Gastroesophageal sphincter (tissue), 3 donors: Measurements from ENCODE around the gene GRIN2B.

ENCODE experiments used
- CTCF ChIP-seq, 4 experiments: fragments of 200-600 bp in 2 of 4; fragments of 450-650 bp in 2 of 4; sonication (generic) in 1 of 4; IDR thresholded peaks; one replicate each; pipeline ENCODE4 v1.5.1; 2017 to 2019; ENCODE audit warnings: antibody characterized with exemption in 4 of 4, mild to moderate bottlenecking in 2 of 4, moderate library complexity in 2 of 4
- EP300 ChIP-seq: sonication (generic); formaldehyde crosslinking; IDR thresholded peaks from one replicate; pipeline ENCODE4 v1.6.1; 2017; ENCODE audit warnings: antibody characterized with exemption, mild to moderate bottlenecking

GRCh38 chr12:13935169-13935568, 46.2 kb downstream of the GRIN2B start:
- TF ChIP-seq EP300 (no peak), CTCF (IDR thresholded peaks at IDR 0.05) (no peak)
